Muscle of back (tissue), 11 donors: Measurements from ENCODE around the gene LRP1B. TPM values are rescaled to one million over a fixed set of nuclear protein-coding genes. Genes with fewer than 3 reads are reported as not detected.
"Not testable (repeated sequence)": the region's sequence is repeated elsewhere in the genome, so short reads cannot be mapped to it uniquely, and the experiment has no call there.

Experiments used
- DNase-seq, 3 donors: peaks; one replicate each; pipeline versions ENCODE4 v3.0.0 to v3.0.0-alpha.2; 2013
- polyA plus RNA-seq, 10 donors: library from polyadenylated mRNA; unstranded; fragments of 120-200 nt; gene quantifications; one replicate each; pipeline ENCODE4 v1.2.1, GENCODE V29; 2013; ENCODE audit not compliant: insufficient read length in 10 of 10

LRP1B gene
- polyA plus RNA-seq, 10 donors: 0.94 to 2.8 (median 1.9) TPM

GRCh38 chr2:140356697-140357096 lies 1774.1 kb downstream of the LRP1B start:
- no peak for DNase-seq

GRCh38 chr2:140355511-140356090 lies 1775.2 kb downstream of the LRP1B start:
- DNase-seq: no peak

- no peak for DNase-seq
Observed at GRCh38 chr2:140354544-140354943, 1776.3 kb downstream of the LRP1B start.

- peak in 1 of 3 donors; percentile 59 for DNase-seq
Observed at GRCh38 chr2:140353541-140353940, 1777.3 kb downstream of the LRP1B start.

GRCh38 chr2:140351692-140352091 lies 1779.1 kb downstream of the LRP1B start:
- DNase-seq: no peak

GRCh38 chr2:140349695-140350094 lies 1781.1 kb downstream of the LRP1B start:
- no peak for DNase-seq

GRCh38 chr2:140348826-140349225 lies 1782.0 kb downstream of the LRP1B start:
- no peak for DNase-seq

GRCh38 chr2:140344838-140345237 lies 1786.0 kb downstream of the LRP1B start:
- peak in 1 of 3 donors; percentile 15 for DNase-seq

- DNase-seq: not testable (repeated sequence)
Observed at GRCh38 chr2:140344266-140344665, 1786.5 kb downstream of the LRP1B start.

- DNase-seq: no peak
Observed at GRCh38 chr2:140338795-140339194, 1792.0 kb downstream of the LRP1B start.

GRCh38 chr2:140337061-140337460 lies 1793.8 kb downstream of the LRP1B start:
- DNase-seq: no peak

- DNase-seq: no peak
Observed at GRCh38 chr2:140316345-140316744, 1814.5 kb downstream of the LRP1B start.

- DNase-seq: no peak
Observed at GRCh38 chr2:140311905-140312304, 1818.9 kb downstream of the LRP1B start.

GRCh38 chr2:140308706-140309105 lies 1822.1 kb downstream of the LRP1B start:
- DNase-seq: no peak

GRCh38 chr2:140307532-140307931 lies 1823.3 kb downstream of the LRP1B start:
- no peak for DNase-seq

- no peak for DNase-seq
Observed at GRCh38 chr2:140295767-140296166, 1835.0 kb downstream of the LRP1B start.

GRCh38 chr2:140288726-140289125 lies 1842.1 kb downstream of the LRP1B start:
- DNase-seq: no peak

- DNase-seq: no peak
Observed at GRCh38 chr2:140288213-140288612, 1842.6 kb downstream of the LRP1B start.

- no peak for DNase-seq
Observed at GRCh38 chr2:140286377-140286776, 1844.4 kb downstream of the LRP1B start.

- DNase-seq: not testable (repeated sequence)
Observed at GRCh38 chr2:140277344-140277743, 1853.5 kb downstream of the LRP1B start.

GRCh38 chr2:140276661-140277060 lies 1854.2 kb downstream of the LRP1B start:
- no peak for DNase-seq

GRCh38 chr2:140275427-140275826 lies 1855.4 kb downstream of the LRP1B start:
- DNase-seq: no peak

GRCh38 chr2:140274891-140275290 lies 1855.9 kb downstream of the LRP1B start:
- no peak for DNase-seq

GRCh38 chr2:140273958-140274357 lies 1856.9 kb downstream of the LRP1B start:
- DNase-seq: no peak
